GM23248 (cell line): ENCODE results near the gene ZNF277.

Experiments used
- EZH2 ChIP-seq: fragments of 200-600 bp; sonication (generic); IDR thresholded peaks from 2 replicates; pipeline ENCODE4 v1.6.1; 2018; ENCODE audit warnings: antibody characterized with exemption, mild to moderate bottlenecking; ENCODE audit not compliant: insufficient read depth, poor library complexity, severe bottlenecking
- EZH2phosphoT487 ChIP-seq: fragments of 200-600 bp; sonication (generic); IDR thresholded peaks from 2 replicates; pipeline ENCODE4 v1.6.1; 2018; ENCODE audit warnings: antibody characterized with exemption, moderate library complexity, mild to moderate bottlenecking, low read depth; ENCODE audit not compliant: insufficient read depth

DNA sequence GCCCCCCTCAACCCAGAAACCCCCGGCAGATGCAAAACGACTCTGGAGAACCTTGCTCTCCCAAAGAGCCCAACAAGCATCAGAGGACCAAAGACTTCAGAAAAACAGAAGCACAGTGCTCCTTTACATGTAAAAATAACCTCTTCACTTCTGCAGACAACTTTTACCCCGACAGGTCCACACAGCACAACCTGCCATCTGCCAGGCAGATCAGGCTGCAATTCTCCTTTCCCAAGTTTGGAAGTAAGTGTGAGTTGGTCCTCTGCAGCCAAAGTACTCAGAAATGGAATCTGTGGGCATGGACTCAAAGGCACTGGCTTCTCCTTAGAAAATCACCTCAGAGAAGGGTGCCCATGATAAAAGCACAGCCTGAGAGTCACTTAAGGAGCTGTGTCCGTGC lies 26.3 kb upstream of the ZNF277 start:
- TF ChIP-seq EZH2 (no peak), EZH2phosphoT487 (no peak)
